GM06990 (cell line): ENCODE data around the gene SMAD6.

ENCODE experiments used
- DNase-seq: peaks from one replicate; pipeline ENCODE4 v3.0.0-alpha.2; 2011; ENCODE audit not compliant: insufficient read length; ENCODE audit errors: extremely low read depth
- H3K27me3 ChIP-seq: replicated peaks from 2 replicates; pipeline ENCODE4 v1.6.0; 2011; ENCODE audit warnings: low read length; ENCODE audit not compliant: control insufficient read depth, insufficient read depth
- H3K36me3 ChIP-seq: 2 replicates; pipeline ENCODE4 v1.5.1; 2011; ENCODE audit warnings: low read length; ENCODE audit not compliant: control insufficient read depth, insufficient read depth
- H3K4me3 ChIP-seq: replicated peaks from 2 replicates; pipeline ENCODE4 v1.5.1; 2011; ENCODE audit warnings: low read depth, mild to moderate bottlenecking, control low read depth, low read length
- TF ChIP-seq, protein P1 (sequence below): IDR thresholded peaks from 2 replicates; pipeline ENCODE4 v1.5.1; 2011; ENCODE audit warnings: low read length, control low read depth, mild to moderate bottlenecking, inconsistent platforms; ENCODE audit not compliant: insufficient read depth, poor library complexity, severe bottlenecking

The SMAD6 gene

DNA sequence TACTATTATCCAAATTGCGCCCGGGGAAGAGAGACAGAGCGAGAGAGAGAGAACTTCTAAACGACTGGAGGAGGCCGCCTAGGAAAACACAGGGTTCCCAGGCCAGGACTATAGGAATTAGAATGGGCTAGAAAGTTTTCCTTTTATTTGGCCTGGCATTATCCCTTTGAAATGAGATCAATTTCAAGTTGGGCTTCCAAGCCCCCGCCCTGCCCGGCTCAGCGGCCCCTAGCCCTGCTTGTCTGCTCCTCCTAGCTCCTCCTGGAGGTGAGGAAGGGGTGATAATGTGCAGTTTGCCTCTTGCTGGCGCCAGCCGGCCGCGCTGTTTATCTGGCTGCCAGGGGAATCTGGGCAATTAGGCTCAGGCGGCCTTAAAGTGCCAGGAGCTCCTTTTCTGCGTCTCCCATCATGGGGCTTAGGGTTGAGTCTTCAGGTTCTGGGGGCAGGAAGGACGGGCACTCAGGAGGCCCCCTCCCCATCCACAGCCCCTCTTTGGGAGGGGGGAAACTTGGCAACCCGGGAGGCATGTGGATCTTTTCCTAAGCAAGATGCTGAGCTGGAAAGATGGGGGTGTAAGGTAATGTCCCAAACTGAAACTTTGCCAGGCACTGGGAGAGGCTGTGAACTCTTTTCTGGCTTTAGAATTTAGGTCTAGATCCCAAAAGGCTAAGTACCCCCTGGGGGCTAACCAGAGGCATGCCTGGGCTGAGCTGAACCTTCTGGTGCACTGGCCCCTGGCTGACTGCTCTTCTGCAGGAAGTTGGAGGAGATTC, 5.5 kb downstream of the SMAD6 start:
- peaks cover 6% of the 10 kb centered on the region for H3K27me3 ChIP-seq
- no peaks in the 10 kb centered on the region for H3K36me3 ChIP-seq
- H3K4me3 ChIP-seq: no peak overlapping the region
- no peak for DNase-seq
- TF ChIP-seq, protein P1, sequence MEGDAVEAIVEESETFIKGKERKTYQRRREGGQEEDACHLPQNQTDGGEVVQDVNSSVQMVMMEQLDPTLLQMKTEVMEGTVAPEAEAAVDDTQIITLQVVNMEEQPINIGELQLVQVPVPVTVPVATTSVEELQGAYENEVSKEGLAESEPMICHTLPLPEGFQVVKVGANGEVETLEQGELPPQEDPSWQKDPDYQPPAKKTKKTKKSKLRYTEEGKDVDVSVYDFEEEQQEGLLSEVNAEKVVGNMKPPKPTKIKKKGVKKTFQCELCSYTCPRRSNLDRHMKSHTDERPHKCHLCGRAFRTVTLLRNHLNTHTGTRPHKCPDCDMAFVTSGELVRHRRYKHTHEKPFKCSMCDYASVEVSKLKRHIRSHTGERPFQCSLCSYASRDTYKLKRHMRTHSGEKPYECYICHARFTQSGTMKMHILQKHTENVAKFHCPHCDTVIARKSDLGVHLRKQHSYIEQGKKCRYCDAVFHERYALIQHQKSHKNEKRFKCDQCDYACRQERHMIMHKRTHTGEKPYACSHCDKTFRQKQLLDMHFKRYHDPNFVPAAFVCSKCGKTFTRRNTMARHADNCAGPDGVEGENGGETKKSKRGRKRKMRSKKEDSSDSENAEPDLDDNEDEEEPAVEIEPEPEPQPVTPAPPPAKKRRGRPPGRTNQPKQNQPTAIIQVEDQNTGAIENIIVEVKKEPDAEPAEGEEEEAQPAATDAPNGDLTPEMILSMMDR: no peak

DNA sequence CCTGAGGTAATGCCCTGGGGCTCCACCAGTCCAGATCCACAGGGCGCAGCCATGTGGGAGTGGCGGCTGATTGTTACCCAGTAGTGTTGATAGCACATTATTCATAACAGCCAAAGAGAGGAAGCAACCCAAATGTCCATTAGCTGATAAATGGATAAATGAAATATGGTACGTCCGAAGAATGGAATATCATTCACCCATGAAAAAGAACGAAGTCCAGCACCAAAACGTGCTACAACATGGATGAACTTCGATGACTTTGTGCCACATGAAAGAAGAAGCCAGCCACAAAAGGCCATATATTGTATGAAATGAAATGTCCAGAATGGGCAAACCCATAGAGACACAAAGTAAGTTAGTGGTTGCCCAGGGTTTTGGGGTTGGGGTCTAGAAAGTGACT, 6.4 kb downstream of the SMAD6 start:
- DNase-seq: no peak
- Histone ChIP-seq H3K36me3 (no peaks in the 10 kb centered on the region), H3K27me3 (peaks cover 4% of the 10 kb centered on the region; the same call in 1 of the 2 replicates), H3K4me3 (no peak overlapping the region)
- TF ChIP-seq, protein P1: no peak

DNA sequence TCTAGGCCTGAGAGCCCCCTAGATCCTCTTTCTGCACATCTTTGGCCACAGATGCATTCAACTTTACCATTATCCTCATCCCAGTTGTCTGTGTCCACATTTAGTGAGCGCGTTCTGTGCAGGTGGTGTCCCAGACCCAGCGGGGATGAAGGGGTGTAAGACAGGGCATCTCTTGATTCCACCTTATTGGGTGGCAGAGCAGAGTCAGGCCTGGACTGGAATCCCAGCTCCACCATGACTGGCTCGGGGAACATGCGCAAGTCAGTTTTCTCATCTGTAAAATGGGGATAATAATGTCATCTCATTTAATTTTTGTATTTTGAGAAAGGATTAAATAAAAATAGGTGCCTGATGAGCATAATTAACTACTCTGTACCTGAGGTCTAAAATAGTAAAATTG, 7.8 kb downstream of the SMAD6 start:
- no peak overlapping the region for H3K4me3 ChIP-seq
- DNase-seq: no peak
- TF ChIP-seq, protein P1: no peak
- H3K27me3 ChIP-seq: no peaks in the 10 kb centered on the region; the same call in 1 of the 2 replicates
- H3K36me3 ChIP-seq: no peaks in the 10 kb centered on the region

DNA sequence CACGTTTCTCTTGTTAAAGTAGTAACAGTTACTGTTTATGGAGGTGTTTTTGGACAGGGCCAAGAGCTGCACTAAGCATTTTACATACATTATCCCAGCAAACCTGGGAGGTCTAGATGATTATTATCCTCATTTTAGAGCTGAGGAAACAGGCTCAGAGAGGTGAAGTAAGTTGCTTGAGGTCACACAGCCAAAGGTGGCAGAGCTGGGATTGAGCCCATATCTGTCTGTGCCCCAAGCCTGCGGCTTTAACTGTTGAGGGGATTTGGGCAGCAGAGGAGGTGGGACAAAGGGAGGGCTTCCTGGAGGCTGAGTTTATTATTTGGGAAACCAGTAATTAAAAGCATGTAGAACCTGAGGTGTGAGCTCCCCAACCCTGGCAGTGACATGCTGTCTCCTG, 9.2 kb downstream of the SMAD6 start:
- no peak for DNase-seq
- Histone ChIP-seq H3K36me3 (no peaks in the 10 kb centered on the region), H3K27me3 (no peaks in the 10 kb centered on the region), H3K4me3 (no peak overlapping the region)
- TF ChIP-seq, protein P1: no peak

DNA sequence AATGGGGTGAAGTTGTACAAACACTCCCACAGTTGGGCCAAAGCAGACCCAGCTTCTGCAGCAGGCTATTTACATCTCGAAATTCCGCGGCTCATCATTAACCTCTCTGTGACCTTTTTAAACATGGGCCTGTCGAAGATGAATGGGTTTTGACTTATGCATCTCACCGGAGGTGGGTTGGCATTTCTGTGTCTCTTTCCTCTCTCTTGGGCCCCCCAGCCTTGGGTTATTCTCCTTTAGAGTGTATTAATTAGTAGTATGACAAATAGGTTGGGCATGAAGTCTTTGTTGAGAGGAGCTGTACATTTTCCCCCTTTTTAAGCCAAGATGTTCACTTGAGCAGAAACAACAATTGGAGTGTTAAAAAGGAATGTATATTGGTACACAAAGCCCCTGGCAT, 9.8 kb downstream of the SMAD6 start:
- Histone ChIP-seq H3K4me3 (no peak overlapping the region), H3K36me3 (no peaks in the 10 kb centered on the region), H3K27me3 (no peaks in the 10 kb centered on the region)
- TF ChIP-seq, protein P1: no peak
- DNase-seq: no peak
